NAMALWA (cell line): ENCODE results near the gene DLG2.

Source experiments
- DNase-seq: peaks from one replicate; pipeline ENCODE4 v3.0.0-alpha.2; 2015; ENCODE audit warnings: low spot score

The DLG2 gene

GRCh38 chr11:84655712-84656111 is 971.4 kb downstream of the DLG2 start:
- DNase-seq, result no peak

GRCh38 chr11:84648471-84648870 is 978.7 kb downstream of the DLG2 start:
- DNase-seq, result no peak

GRCh38 chr11:84645988-84646694 is 981.0 kb downstream of the DLG2 start:
- no peak for DNase-seq

GRCh38 chr11:84642500-84642899 is 984.6 kb downstream of the DLG2 start:
- DNase-seq, result no peak

DNA sequence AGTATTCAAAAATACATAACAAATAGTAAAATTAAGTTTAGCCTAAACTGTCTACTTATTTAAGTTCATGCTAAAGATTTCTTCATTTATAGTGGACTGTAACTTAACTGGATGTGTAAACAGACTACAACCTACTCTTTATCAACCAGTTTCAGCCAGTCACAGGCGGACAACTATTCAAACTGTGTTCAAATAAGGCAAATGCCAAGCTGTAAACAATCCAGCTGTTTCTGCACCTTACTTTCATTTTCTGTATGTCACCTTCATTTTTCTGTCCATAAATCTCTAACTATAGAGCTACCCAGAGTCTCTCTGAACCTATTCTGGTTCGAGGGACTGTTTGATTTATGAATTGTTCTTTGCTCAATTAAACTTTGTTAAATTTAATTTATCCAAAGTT is 992.8 kb downstream of the DLG2 start:
- no peak for DNase-seq

GRCh38 chr11:84628871-84629620 is 998.1 kb downstream of the DLG2 start:
- no peak for DNase-seq

- no peak for DNase-seq
Observed at GRCh38 chr11:84626256-84626655, 1000.9 kb downstream of the DLG2 start.

DNA sequence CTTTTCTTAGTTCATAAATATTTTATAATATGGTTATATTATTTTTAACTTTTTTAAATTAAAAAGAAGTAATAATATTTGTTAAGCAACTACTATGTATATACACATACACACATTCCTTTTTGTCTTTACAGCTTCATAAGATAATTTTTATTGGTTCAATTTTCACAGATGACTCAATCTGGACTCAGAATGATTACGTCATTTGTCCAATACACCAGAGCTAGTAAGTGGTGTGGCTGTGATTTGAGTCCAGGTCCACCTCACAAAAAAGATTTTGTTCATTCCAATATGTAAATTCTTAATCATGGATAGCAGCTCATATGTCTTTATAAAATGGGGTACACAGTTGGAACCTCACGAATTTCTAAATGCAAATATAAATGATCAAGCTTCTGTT is 1014.5 kb downstream of the DLG2 start:
- DNase-seq, result no peak

- no peak for DNase-seq
Observed at GRCh38 chr11:84608837-84609196, 1018.3 kb downstream of the DLG2 start.

DNA sequence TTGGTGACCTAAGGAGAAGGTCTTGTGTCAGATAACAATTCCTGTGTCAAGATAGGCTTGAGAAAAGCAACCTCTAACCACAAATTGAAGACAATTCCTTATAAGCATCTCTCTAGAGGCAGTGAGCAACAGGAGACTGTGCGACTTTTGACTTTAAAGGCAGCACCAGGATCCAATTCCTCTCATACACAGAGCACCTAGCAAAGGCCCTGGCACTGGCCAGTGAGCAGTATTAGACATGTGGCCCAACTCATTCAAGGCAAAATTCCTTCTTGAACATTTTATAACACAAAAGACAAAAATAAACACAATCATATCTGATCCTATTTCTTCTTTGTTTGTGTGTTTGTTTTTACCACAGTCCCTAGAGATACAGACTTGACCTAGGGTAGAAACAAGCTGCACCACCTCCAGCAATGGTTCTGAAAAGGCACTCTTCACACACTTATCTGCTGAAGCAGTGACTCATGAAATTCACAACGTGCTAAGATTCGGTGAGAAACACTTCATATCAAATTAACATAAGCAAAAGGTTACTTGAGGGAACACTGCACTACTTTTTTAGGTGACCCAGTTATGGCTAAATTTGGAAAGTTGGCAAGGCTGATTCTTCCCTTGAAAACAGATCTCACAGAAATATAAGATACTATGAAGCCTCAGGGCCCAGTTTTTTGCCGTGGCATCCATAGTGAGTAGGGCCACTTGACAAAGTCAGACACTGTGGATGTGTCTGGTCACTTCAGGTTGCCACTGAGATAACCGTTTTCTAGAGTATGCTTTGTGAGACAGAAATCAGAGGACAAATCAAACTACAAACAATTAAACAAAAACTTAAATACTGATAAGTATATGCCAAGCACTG is 1018.9 kb downstream of the DLG2 start:
- DNase-seq, result no peak

DNA sequence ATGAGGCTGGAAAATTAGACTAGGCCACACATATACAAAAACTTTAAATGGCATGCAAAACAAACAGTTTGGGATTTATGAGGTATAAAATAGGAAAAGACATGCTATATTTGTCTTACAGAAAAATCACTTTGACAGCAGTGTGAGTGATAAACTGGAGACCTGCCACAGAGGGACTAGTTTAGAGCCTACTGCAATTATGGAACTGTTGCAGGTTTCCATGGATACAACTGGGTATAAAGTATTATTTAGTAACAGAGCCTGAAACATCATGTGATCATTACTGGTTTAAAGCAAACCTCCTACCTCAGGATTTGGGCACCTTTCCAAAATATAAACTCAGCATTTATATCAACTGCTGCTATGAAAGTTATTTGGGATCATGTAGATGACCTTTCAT is 1032.5 kb downstream of the DLG2 start:
- DNase-seq, result no peak

DNA sequence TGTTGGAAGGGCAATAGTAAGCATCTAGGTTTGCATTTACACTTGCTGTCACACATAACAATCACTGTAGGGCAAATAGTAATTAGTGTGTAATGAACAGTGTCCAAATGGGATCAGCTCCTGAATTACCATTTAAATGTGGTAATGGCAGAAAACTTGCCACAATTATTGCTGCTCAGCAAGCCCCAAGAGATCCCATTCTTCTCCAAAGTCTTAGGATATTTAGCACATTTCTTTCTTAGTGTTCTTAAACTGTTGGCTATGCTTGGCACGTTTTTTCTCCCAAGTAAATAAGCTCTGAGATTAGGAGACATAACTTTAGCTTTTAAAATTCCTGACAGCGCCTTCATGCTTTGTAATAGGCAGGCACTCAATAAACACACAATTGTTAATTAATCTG is 1037.0 kb downstream of the DLG2 start:
- DNase-seq, result no peak

DNA sequence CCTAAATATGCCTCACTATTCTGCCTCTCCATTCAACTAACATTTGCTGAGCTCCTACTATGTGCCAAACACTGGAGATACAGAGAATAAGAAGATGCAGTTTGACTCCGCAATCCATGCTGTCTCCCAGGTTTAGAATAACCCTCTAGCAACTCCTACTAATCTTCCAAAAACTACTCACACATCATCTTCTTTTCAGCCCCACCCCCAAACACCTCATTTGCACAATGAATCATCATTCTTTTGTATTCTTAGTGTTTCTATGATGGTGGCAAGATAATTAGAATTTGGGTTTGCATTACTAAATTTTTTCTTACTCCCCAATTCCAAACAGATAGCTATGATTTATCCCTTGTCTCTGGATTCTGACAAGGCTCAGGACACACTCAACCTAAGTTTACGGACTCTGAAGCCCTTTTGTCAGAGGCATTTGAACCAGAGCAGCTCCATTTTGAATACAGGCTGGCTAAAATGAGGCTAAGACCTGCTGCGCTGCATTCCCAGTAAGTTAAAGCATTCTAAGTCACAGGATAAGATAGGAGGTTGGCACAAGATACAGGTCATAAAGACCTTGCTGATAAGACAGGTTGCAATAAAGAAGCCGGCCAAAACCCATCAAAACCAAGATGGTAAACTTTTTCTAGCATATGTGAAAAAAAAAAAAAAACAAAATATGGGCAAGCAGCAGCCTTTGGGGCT is 1038.9 kb downstream of the DLG2 start:
- DNase-seq, result no peak

DNA sequence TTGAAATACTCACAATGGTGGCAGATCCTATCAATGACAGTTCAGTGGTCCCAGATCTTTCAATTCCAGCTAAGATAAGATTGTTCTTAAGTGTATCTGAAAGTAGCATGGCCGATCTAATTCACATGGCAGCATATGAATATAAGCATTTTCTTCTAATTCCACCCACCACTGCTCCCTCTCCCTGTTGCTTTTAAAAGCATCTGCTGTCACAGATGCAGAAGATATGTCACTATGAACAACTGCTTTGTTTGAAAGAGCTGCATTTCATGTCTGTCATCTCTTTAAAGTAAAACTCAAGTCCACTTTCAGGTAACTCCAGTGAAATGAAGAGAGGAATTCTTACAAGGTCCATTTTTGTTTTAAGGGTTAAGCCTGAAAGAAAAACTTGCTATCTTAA is 1044.0 kb downstream of the DLG2 start:
- DNase-seq, result no peak

DNA sequence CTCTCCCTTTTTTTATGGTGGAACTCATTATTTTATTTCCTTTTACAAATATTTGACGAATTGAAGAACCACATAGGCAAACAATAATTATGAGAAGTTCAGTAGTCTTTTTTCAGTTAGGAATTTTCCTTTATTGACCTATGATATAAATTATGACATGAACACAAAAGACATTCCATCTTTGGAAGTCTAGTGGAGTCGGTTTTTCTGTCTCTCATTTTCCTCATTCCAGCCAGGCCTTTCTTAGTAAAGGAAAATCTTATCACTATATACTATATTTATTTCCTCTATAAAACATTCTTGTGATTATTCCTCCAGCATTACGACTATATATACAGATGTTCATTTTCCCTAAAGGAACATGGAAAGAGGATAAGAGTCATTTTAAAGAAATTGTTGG is 1046.1 kb downstream of the DLG2 start:
- DNase-seq, result no peak

DNA sequence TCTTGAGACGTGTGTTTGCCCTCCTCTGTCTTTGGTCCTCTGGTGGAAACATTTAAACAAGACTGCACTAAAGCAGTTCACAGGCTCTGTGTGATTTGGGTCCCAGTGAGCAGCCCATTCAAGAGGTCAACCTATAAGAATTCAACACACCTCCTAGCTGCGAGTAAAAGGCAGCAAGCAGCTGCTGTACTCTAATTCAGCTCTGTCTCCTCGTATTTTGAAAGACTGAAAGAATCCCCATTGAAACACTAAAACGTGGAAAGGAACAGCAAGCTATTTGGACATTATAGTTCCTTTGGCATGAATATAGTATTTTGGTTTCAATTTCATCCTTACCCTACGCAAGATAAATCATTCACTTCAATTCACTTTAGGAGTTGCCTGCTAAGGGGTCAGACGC is 1046.7 kb downstream of the DLG2 start:
- no peak for DNase-seq

DNA sequence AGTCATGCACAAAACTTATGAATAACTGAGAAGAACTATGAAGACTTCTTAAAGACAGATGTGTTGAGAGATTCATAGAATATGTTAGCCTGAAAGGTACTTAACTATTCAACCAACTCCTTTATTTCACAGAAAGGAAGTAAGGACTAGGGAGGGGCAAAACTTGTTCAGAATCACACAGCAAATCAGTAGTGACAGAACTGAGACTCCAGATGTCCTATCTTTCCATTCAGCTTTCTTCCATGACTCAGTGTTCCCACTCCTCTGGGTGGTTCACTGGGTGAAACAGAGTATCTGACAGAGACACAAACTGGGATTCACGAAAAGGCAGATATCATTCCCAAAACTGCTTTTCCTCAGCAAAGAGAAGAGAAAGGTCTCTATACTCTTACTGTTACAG is 1053.3 kb downstream of the DLG2 start:
- no peak for DNase-seq

DNA sequence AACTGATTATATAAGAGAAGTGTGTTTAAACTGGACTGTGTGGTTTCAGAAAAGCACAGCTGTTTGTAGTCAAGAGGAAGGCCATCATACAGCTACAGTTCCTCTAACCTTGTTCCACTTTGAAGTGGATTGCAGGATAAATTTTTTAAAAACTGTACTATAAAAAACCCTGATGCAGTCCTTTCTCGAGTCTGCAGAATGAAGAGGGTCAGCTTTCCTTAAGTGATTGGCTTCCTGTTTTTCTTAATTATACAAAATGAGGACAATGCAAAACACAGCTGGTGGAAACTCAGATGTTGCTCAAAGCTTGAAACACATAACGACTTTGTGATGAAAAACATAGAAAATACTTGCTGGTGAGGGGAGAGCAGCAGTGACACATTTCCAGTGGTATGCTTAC is 1060.5 kb downstream of the DLG2 start:
- peak; percentile 56 for DNase-seq

GRCh38 chr11:84564867-84565184 is 1062.3 kb downstream of the DLG2 start:
- no peak for DNase-seq

- DNase-seq, result peak; percentile 74
Observed at GRCh38 chr11:84564180-84564866, 1062.8 kb downstream of the DLG2 start.

DNA sequence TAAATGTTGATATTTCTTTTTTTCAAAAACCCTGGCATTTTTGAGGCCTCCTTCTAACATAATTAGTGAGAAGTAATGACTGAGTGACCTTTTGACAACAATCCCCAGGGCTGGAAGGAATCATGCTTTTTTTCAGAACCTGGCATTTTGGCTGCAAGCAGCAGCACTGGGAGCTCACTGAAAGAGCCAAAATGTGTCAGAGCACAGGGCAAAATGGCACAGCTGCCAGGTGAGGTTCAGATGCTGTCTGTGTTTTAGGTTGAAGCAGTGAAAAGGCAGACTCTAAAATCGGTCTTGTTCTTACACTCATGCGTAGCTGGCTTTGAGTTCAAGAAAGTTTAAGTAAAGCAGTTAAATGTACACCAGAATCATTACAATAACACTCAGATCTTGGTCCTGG is 1063.8 kb downstream of the DLG2 start:
- DNase-seq, result no peak

DNA sequence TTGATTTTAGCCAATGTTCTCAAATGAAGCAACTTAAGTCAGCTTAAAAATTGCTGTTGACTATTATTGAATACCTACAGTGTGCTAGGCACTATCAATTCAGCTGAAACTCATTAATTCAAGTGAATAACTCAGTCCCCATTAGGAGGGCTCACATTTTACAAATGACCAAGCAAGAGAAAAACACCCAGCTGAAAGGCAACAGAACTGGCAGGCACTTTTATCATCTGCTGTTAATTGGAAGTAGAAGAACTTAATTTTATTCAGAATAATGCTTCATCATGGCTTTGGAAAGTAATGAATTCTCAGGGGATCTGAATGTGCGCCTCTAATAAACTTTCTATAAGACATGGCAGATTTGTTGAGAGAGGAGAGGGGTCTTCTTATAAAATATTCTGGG is 1066.9 kb downstream of the DLG2 start:
- DNase-seq, result no peak
